Skin epidermis (tissue), 12 donors: ENCODE measurements around the gene CLEC4D.
A peak's percentile ranks its signal among the peaks of the same experiment; 100 is the strongest.
"Not testable (repeated sequence)": the region's sequence is repeated elsewhere in the genome, so short reads cannot be mapped to it uniquely, and the experiment has no call there.

Experiments
- H3K27ac ChIP-seq, 21 experiments: fragments of 200-600 bp; sonication (generic) in 11 of 21; one replicate each; pipeline ENCODE4 v1.5.0; 2020; ENCODE audit warnings: mild to moderate bottlenecking in 3 of 21, inconsistent platforms in 2 of 21, moderate library complexity in 2 of 21
- H3K4me3 ChIP-seq, 7 experiments: fragments of 200-600 bp; sonication (generic) in 2 of 7; one replicate each; pipeline ENCODE4 v1.5.0; 2020; ENCODE audit warnings: inconsistent platforms in 2 of 7, mild to moderate bottlenecking in 2 of 7, moderate library complexity in 1 of 7

CLEC4D gene

GRCh38 chr12:8513256-8513655 lies at the start of gene CLEC4D:
Gene CLEC4D, plus strand, starts transcription at chr12:8513503. Its CDS starts 230 bp downstream, at chr12:8513733.
- no peak within 1 kb of the TSS for H3K4me3 ChIP-seq
- no peak within 1 kb of the TSS for H3K27ac ChIP-seq

- H3K4me3 ChIP-seq: no peak overlapping the region
- no peak overlapping the region for H3K27ac ChIP-seq
These were observed 47.9 kb upstream of the CLEC4D start for GRCh38 chr12:8465301-8465996.

GRCh38 chr12:8466241-8466640 lies 47.1 kb upstream of the CLEC4D start:
- no peak overlapping the region for H3K27ac ChIP-seq
- no peak overlapping the region for H3K4me3 ChIP-seq

- Histone ChIP-seq H3K4me3 (no peak overlapping the region), H3K27ac (no peak overlapping the region)
These were observed 42.2 kb upstream of the CLEC4D start for GRCh38 chr12:8471090-8471489.

- Histone ChIP-seq H3K4me3 (no peak overlapping the region), H3K27ac (no peak overlapping the region)
These were observed 37.6 kb upstream of the CLEC4D start for GRCh38 chr12:8475508-8476203.

- Histone ChIP-seq H3K27ac (no peak overlapping the region), H3K4me3 (no peak overlapping the region)
These were observed 30.7 kb upstream of the CLEC4D start for GRCh38 chr12:8482571-8483061.

- Histone ChIP-seq H3K4me3 (no peak overlapping the region), H3K27ac (no peak overlapping the region)
These were observed 30.2 kb upstream of the CLEC4D start for GRCh38 chr12:8483079-8483478.

GRCh38 chr12:8491646-8492530 lies 21.4 kb upstream of the CLEC4D start:
- H3K27ac ChIP-seq: peak overlapping the region in 2 of 21 experiments; percentile 36 to 37

GRCh38 chr12:8493084-8493483 lies 20.2 kb upstream of the CLEC4D start:
- H3K4me3 ChIP-seq: no peak overlapping the region
- H3K27ac ChIP-seq: peak overlapping the region in 3 of 21 experiments; percentile 36 to 56 (median 37)

More at GRCh38 chr12:8491646-8492530, 21.4 kb upstream of the CLEC4D start:
- no peak overlapping the region for H3K4me3 ChIP-seq

- not testable (repeated sequence) for H3K27ac ChIP-seq, H3K4me3 ChIP-seq
These were observed 17.6 kb upstream of the CLEC4D start for GRCh38 chr12:8495671-8496070.

- H3K4me3 ChIP-seq: not testable (repeated sequence)
These were observed 17.2 kb upstream of the CLEC4D start for GRCh38 chr12:8496074-8496473.

GRCh38 chr12:8499616-8500015 lies 13.7 kb upstream of the CLEC4D start:
- no peak overlapping the region for H3K27ac ChIP-seq
- no peak overlapping the region for H3K4me3 ChIP-seq

More at GRCh38 chr12:8496074-8496473, 17.2 kb upstream of the CLEC4D start:
- not testable (repeated sequence) for H3K27ac ChIP-seq

- H3K4me3 ChIP-seq: no peak overlapping the region
- no peak overlapping the region for H3K27ac ChIP-seq
These were observed 11.6 kb upstream of the CLEC4D start for GRCh38 chr12:8501720-8502119.

GRCh38 chr12:8504351-8504750 lies 9.0 kb upstream of the CLEC4D start:
- Histone ChIP-seq H3K4me3 (no peak overlapping the region), H3K27ac (no peak overlapping the region)

GRCh38 chr12:8507596-8507995 lies 5.7 kb upstream of the CLEC4D start:
- H3K27ac ChIP-seq: no peak overlapping the region
- H3K4me3 ChIP-seq: no peak overlapping the region

- no peak overlapping the region for H3K27ac ChIP-seq
- no peak overlapping the region for H3K4me3 ChIP-seq
These were observed 5.1 kb upstream of the CLEC4D start for GRCh38 chr12:8508223-8508622.

- Histone ChIP-seq H3K27ac (no peak overlapping the region), H3K4me3 (no peak overlapping the region)
These were observed 4.1 kb upstream of the CLEC4D start for GRCh38 chr12:8508910-8509841.

GRCh38 chr12:8517971-8518370 lies 4.7 kb downstream of the CLEC4D start:
- Histone ChIP-seq H3K27ac (no peak overlapping the region), H3K4me3 (no peak overlapping the region)

GRCh38 chr12:8519171-8519570 lies 5.9 kb downstream of the CLEC4D start:
- no peak overlapping the region for H3K27ac ChIP-seq

More at GRCh38 chr12:8519171-8519570, 5.9 kb downstream of the CLEC4D start:
- no peak overlapping the region for H3K4me3 ChIP-seq
